Measurements from ENCODE around the gene PTGES2.
A peak's percentile ranks its signal among the peaks of the same experiment; 100 is the strongest.

The PTGES2 gene

GRCh38 chr9:128127568-128127989 lies at the start of gene PTGES2:
TSS of gene PTGES2 (minus strand) at chr9:128127729. CDS start at chr9:128127717, 12 bp downstream.
- DNase-seq = peak; percentile 82

- DNase-seq = no peak
These were observed 48.2 kb upstream of the PTGES2 start for GRCh38 chr9:128175726-128176125.

GRCh38 chr9:128175102-128175563 lies 47.6 kb upstream of the PTGES2 start:
- DNase-seq = no peak

GRCh38 chr9:128174062-128174461 lies 46.5 kb upstream of the PTGES2 start:
- no peak for DNase-seq

GRCh38 chr9:128169925-128170324 lies 42.4 kb upstream of the PTGES2 start:
- DNase-seq = no peak

DNA sequence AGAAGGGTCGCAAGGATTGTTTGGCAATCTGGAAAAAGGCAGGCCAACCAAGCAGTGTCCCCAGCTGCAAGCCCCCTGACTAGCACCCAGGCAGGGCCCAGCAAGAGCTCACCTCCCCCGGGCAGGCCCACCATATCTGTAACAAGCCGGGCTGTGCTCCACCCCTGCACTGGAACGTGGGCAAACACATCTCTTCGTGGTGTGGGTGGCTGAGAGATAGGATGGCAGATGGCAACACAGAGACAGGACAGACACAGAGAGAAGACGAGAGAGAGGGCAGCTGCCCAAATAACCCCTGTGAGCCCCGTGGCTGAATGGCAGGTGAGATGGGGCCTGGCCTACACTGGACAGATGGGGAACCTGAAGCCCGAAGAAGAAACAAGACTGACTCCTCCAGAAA lies 42.0 kb upstream of the PTGES2 start:
- DNase-seq = no peak

- DNase-seq = no peak
These were observed 41.3 kb upstream of the PTGES2 start for GRCh38 chr9:128168731-128169308.

DNA sequence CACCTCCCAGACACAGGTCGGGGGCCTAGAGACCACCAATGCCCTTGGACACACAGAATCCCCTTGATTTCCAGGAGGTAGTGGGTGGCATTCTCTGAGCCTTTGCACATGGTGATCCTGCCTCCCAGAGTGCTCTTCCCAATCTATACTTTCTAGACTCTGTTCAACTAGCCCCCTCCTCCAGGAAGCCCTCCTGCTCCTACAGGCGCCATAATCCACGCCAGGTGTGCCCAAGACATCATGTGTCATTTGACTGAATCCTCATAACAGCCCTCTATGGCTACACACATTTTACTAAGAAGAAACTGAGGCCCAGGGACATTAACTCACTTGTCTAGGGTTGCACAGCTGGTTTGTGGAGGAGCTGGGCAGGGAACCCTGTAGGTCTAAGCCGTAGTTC lies 39.7 kb upstream of the PTGES2 start:
- DNase-seq = no peak

GRCh38 chr9:128166169-128166568 lies 38.6 kb upstream of the PTGES2 start:
- DNase-seq = no peak

GRCh38 chr9:128164307-128164885 lies 36.9 kb upstream of the PTGES2 start:
- DNase-seq = no peak

DNA sequence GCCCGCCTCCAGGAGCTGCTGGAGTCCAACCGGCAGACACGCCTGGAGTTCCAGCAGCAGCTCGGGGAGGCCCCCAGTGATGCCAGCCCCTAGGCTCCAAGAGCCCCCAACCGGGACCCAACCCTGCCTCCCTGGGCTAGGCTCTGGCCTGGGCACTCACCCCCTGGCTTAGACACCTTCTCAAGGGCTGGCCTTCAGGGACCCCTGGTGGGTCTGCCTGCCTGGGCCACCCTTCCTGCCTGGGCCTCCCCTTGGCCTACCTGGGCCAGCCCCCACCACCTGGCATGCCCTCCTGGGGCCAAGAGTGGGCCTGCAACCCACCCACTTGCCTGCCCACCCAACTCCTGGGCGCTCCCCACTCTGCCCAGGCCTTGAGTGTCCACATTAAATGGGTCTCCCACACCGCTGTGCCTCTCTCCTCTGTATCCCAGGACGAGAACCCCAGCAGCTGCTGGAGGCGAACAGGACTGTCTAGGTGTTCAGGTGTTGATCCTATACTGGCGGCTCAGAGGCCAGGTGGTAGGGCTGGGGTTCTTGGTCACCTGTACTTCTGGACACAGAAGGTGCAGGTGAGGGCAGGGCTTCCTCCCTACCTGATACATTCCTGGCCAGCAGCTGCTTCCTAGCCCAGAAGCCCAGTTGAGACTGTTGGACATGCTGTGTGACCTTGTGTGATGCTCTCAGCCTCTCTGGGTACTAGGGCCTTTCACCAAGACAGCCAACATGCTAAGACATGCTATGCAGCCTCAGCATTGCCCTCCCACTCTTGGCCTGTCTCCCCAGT lies 36.2 kb upstream of the PTGES2 start:
- DNase-seq = no peak

DNA sequence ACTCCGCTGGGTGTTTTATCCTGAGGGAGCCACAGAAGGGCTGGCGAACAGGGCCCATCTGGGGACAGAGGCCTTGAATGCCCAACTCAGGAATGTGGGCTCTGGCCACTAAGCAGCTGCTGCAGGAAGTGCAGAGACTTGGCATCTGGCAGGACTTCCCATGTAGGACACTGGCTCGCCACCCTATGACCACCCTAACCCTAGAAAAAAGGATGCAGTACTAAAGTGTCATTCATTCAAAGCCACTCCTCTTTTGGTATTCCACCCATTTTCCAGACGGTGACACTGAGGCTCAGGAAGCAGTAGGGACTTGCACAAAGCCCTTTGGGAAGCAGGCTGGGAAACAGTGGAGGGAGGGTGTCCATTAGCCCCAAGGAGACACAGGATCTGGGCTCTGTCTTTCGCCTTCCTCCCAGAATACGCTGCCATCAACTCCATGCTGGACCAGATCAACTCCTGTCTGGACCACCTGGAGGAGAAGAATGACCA lies 35.5 kb upstream of the PTGES2 start:
- no peak for DNase-seq

- DNase-seq = no peak
These were observed 34.9 kb upstream of the PTGES2 start for GRCh38 chr9:128162215-128163026.

DNA sequence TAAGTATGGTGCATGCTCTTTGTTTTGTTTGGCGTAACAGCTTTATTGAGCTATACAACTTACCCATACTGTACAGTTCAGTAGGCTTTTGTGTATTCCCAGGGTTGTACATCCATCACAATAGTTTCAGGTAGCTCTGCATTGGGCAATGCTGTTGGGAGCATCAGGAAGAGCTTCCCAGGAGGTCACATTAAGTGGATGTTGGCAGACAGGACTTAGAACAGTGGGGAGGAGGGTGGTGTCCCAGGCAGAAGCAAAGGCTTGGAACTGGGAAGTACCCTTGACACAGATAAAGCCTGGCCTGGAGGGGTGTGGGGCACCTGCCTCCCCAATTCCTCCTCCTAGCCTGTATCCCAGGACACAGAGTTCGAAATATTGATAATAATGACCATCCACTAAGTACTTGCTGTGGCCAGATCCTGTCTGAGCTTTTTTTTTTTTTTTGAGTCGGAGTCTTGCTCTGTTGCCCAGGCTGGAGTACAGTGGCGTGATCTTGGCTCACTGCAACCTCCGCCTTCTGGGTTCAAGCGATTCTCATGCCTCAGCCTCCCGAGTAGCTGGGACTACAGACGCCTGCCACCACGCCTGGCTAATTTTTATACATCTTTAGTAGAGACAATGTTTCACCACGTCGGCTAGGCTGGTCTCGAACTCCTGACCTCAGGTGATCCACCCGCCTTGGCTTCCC lies 33.8 kb upstream of the PTGES2 start:
- DNase-seq = no peak

DNA sequence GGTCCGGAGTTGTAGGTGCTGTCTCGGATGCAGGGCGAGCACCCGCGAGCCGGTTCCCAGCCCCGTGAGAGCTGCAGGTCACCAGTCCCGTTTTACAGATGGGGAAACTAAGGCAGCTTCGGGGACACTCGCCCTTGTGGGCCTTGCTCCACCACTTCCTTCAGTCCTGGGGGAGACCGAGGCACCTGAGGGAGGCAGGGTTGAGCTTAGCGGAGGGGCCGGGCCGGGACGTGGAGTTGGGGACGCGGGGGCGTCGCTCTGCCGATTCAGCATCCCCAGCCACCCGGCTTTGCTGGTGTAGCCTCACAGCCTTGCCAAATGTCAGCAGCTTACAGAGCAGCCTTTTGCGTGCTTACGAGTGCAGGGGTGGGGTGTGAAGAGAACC lies 33.1 kb upstream of the PTGES2 start:
- DNase-seq = peak; percentile 60

- peak; percentile 98 for DNase-seq
These were observed 32.5 kb upstream of the PTGES2 start, which contains the start of gene BBLN for GRCh38 chr9:128159784-128160602. TSS of gene BBLN (plus strand) at chr9:128160265. CDS start at chr9:128160408, 143 bp downstream.

GRCh38 chr9:128159522-128159783 lies 31.9 kb upstream of the PTGES2 start:
- peak; percentile 64 for DNase-seq

DNA sequence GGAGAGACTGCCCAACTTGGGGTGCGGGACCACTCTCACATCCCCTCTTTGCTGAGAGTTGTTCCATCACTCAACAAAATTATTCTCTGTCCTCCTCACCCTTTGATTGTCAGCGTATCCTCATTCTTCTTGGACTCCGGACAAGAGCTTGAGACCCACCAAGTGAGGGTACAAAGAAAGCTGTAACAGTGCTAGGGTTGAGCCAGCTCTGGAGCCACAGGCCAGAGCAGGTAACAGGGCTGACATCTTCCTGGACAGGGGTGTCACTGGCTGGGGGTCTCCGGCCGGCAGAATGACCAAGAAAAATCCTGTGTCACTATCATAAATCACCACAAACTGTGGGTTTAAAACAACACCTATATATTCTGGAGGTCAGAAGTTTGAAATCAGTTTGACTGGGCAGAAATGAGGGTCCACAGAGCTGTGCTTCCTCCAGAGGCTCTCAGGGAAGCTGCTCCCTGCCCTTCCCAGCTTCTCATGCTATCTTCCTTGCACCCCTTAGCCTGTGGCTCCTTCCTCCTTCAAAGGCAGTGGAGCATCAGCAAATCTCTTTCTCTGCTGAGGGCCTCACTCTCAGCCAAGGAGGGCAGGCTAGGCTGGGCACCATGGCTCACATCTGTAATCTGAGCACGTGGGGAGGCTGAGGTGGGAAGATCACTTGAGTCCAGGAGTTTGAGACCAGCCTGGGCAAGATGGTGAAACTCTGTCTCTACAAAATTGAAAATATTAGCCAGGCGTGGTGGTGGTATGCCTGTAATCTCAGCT lies 28.4 kb upstream of the PTGES2 start:
- DNase-seq = no peak

- no peak for DNase-seq
These were observed 26.6 kb upstream of the PTGES2 start for GRCh38 chr9:128153947-128154695.
